HFF-Myc (cell line): ENCODE data around the gene RTP2.

Experiments
- DNase-seq: peaks from one replicate; pipeline ENCODE4 v3.0.0-alpha.2; 2011; ENCODE audit warnings: low read depth; ENCODE audit errors: extremely low read depth
- H3K4me3 ChIP-seq: replicated peaks from 2 replicates; pipeline ENCODE4 v1.5.1; 2011; ENCODE audit warnings: low read depth, mild to moderate bottlenecking, control low read depth, low read length
- TF ChIP-seq, protein P1 (sequence below): IDR thresholded peaks from 2 replicates; pipeline ENCODE4 v1.5.1; 2012; ENCODE audit warnings: mild to moderate bottlenecking, low read depth, low read length, control low read depth; ENCODE audit errors: missing control alignments

Gene RTP2

GRCh38 chr3:187738071-187738330, 35.6 kb upstream of the RTP2 start:
- TF ChIP-seq, protein P1, sequence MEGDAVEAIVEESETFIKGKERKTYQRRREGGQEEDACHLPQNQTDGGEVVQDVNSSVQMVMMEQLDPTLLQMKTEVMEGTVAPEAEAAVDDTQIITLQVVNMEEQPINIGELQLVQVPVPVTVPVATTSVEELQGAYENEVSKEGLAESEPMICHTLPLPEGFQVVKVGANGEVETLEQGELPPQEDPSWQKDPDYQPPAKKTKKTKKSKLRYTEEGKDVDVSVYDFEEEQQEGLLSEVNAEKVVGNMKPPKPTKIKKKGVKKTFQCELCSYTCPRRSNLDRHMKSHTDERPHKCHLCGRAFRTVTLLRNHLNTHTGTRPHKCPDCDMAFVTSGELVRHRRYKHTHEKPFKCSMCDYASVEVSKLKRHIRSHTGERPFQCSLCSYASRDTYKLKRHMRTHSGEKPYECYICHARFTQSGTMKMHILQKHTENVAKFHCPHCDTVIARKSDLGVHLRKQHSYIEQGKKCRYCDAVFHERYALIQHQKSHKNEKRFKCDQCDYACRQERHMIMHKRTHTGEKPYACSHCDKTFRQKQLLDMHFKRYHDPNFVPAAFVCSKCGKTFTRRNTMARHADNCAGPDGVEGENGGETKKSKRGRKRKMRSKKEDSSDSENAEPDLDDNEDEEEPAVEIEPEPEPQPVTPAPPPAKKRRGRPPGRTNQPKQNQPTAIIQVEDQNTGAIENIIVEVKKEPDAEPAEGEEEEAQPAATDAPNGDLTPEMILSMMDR: no peak
- DNase-seq: no peak
- peak overlapping the region; percentile 48 for H3K4me3 ChIP-seq

DNA sequence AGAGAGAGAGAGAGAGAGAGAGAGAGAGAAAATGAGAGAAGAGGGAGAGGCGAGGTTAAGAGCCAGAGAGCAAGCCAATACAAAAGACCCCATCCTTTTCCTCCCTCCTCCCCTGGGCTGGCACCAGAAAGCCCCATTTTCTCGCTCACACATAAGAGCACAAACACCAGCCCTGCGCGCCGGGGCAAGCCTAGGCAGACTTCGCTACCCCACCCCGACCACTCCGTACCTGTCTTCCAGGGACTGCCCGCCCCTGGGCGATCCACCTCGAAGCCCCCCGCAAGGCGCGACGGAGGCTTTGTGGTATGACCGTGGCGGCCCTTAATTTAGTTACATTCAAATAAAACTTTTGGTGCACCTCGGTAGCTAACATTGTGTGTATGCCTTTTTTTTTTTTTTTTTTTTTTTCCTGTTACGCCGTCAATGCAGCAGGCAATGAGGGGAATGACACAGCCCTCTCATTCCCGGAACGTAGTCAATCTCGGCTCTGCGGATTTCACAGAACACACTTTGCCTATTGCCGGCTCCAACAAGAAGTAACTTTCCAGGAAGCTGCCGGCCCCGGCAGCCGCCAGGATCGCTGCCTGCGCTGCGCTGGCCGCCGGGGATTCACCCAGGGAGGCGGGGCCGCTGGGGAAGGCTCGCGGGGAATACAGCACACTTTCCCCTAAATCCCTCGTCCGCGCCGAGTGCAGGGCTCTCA, 35.2 kb upstream of the RTP2 start:
- TF ChIP-seq, protein P1: no peak
- no peak for DNase-seq

GRCh38 chr3:187737006-187737367, 34.6 kb upstream of the RTP2 start:
- TF ChIP-seq, protein P1: no peak
- no peak for DNase-seq
- H3K4me3 ChIP-seq: peak overlapping the region; percentile 48

More for the DNA sequence above, 35.2 kb upstream of the RTP2 start:
- H3K4me3 ChIP-seq: peak overlapping the region; percentile 48

DNA sequence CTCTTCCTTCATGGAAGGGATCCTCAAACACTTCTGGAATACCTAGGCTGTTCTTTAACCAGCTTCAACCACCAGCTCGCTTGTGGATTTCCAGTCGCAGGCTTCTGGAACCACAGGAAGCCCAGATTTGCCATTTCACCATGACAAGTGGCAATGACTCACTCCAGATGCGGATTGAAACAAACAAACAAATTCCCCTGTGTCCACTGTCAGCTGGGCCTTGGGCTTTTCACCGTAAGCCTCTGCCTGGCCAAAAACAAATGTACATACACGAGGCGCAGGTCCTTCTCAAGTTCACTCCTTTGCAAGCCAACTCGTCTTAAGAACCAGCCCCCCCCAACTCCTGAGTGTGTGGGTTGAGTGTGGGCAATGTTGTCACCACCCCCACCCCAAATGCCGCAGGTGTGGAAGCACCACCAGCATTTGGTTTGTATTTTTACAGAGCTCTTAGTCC, 34.1 kb upstream of the RTP2 start:
- TF ChIP-seq, protein P1: no peak
- H3K4me3 ChIP-seq: no peak overlapping the region
- DNase-seq: no peak

GRCh38 chr3:187735837-187736236, 33.5 kb upstream of the RTP2 start:
- DNase-seq: no peak
- TF ChIP-seq, protein P1: no peak
- no peak overlapping the region for H3K4me3 ChIP-seq

GRCh38 chr3:187735383-187735782, 33.0 kb upstream of the RTP2 start:
- no peak for DNase-seq
- no peak overlapping the region for H3K4me3 ChIP-seq
- TF ChIP-seq, protein P1: no peak

- no peak for DNase-seq
- TF ChIP-seq, protein P1: no peak
- H3K4me3 ChIP-seq: no peak overlapping the region
Measured at GRCh38 chr3:187734841-187735240, 32.5 kb upstream of the RTP2 start.
